GM19238 (cell line): ENCODE data around the gene CYP26B1.
A peak's percentile ranks its signal among the peaks of the same experiment; 100 is the strongest.

Experiments used
- DNase-seq: peaks from one replicate; pipeline ENCODE4 v3.0.0; 2011; ENCODE audit warnings: low spot score; ENCODE audit not compliant: insufficient read length

The CYP26B1 gene

DNA sequence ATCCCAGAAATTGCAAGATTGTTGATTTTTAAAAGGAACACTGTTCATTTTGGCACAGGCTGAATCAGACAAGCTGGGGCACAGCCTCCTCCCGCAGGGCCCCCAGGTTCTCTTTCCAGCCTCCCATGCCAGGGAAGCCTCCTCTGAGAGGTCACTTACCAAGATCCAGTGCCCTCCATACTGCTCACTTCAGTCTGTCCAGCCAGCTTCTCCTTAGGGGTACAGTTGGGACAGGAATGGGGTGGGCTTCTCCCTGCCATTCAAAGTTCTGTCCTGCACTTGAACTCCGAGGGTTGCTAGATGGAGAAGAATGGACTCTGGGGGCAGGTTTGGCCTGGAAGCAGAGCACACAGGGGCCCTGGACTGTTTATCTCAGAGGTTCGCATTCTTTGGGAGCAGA, 7.5 kb upstream of the CYP26B1 start:
- no peak for DNase-seq

GRCh38 chr2:72154386-72154975, 6.8 kb upstream of the CYP26B1 start:
- DNase-seq: no peak

DNA sequence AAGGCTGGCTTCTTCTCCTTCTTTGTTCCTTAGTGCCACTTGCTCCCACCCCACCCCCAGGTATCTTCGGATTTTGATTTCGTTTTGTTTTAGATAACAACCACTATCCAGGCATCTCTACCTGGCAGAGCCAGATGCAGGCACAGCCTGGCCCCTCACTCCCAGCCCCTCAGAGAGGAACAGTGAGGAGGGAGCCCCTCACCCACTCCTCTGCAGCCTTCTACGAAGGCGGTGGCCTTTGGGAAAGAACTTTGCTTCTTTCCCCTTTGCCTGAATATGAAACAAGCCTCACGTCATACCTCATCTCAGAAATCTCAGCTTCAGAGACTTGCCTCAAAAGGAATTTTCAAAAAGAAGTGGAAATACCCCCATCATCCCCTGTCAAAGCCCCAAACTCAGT, 6.3 kb upstream of the CYP26B1 start:
- no peak for DNase-seq

- DNase-seq: no peak
These were observed 5.5 kb upstream of the CYP26B1 start for GRCh38 chr2:72153026-72153791.

DNA sequence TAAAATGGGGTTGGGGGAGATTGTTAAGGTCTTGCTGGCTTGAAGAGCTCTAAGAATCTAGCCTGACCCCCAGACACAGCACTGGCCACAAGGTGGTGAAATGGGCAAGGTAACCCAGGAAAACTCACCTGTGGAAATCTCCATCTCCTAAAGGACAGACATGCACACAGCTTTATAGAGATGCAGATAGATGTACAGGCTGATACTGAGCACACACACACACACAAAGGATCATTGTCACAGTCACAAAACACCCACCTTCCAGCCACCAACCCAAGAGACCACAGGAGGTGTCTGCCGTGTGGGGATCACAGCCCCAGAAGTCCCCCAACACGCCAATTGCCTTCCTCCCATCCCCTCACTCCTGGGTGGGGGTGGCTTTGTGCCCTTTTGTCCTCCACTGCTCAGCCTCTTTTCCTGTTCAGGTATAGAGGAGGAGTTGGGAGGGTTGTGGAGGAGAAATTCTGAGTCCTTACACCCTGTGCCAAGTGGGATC, 3.2 kb upstream of the CYP26B1 start:
- no peak for DNase-seq

GRCh38 chr2:72150157-72150860, 2.6 kb upstream of the CYP26B1 start:
- peak; percentile 66 for DNase-seq

- no peak for DNase-seq
These were observed 2.0 kb upstream of the CYP26B1 start for GRCh38 chr2:72149556-72150156.

- DNase-seq: no peak
These were observed 1.3 kb upstream of the CYP26B1 start for GRCh38 chr2:72148837-72149555.

GRCh38 chr2:72148003-72148836, 558 bp upstream of the CYP26B1 start:
- no peak for DNase-seq

GRCh38 chr2:72146347-72147302, 1.0 kb downstream of the CYP26B1 start:
- no peak for DNase-seq

- DNase-seq: no peak
These were observed 1.9 kb downstream of the CYP26B1 start for GRCh38 chr2:72145658-72146329.

DNA sequence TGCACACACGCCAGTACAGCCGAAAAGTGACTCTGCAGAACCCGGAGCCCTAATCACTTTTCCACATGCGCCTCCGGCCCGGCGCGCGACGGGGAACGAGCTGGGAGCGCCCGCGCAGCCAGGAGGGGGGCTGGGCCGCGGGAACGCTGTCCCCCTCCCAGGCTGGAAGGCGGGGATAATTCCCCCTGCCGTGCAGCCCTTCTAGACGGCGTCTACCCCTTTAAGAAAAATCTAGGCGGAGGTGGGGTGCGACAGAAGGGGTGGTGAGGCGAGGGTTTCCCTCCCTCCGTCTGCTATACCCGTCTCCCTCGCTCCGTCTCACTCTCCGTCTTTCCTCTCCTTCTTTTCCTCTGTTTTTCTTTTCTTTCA, 2.4 kb downstream of the CYP26B1 start:
- DNase-seq: no peak

DNA sequence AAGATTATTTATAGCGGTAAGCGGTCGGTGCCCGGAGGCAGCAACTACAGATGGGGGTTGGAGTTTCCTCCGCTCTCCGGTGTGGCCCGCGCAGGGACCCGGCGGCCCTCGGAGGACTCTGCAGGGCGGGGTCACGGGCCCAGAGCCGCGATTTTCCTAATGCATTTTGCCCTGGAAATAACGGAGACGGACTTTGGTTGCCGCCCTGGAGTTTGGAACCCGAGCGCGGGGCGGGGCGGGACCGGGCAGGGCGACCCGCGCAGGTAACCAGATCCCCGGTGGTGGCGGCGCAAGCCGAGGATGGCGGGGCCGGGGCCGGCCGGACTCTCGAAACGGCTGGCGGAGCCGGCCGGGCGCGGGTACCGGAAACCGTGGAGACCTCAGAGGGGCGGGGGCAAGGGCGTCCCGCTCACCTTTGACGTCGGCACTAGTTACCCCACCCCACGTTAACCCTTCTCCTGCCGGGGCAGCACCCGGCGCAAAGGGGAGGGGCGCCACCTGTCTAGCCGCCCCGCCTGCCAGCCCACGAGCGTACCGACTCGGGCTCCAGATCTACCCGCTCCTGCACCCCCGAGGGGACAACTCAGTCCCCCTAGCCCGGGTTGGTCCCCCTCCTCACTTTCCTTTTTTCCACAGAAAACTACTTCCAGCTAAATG, 2.9 kb downstream of the CYP26B1 start:
- no peak for DNase-seq

GRCh38 chr2:72144274-72144631, 3.4 kb downstream of the CYP26B1 start:
- no peak for DNase-seq

- DNase-seq: no peak
These were observed 4.0 kb downstream of the CYP26B1 start for GRCh38 chr2:72143441-72144273.

- DNase-seq: no peak
These were observed 4.9 kb downstream of the CYP26B1 start for GRCh38 chr2:72142570-72143440.
